HG03457 (cell line): ENCODE results near the gene HLCS.

Experiments
- ATAC-seq: cut with Tn5 transposase; IDR thresholded peaks from one replicate; pipeline ENCODE4 v1.9.1; 2021; ENCODE audit warnings: moderate number of reproducible peaks; ENCODE audit not compliant: unreplicated experiment

The HLCS gene

GRCh38 chr21:36750576-36750959 lies 215.9 kb downstream of the HLCS start:
- ATAC-seq, result no peak

- ATAC-seq, result no peak
These were observed 216.4 kb downstream of the HLCS start for GRCh38 chr21:36749935-36750575.

- no peak for ATAC-seq
These were observed 218.6 kb downstream of the HLCS start for GRCh38 chr21:36747815-36748383.

- no peak for ATAC-seq
These were observed 219.2 kb downstream of the HLCS start for GRCh38 chr21:36747041-36747814.

- ATAC-seq, result no peak
These were observed 221.0 kb downstream of the HLCS start for GRCh38 chr21:36745459-36745858.

- no peak for ATAC-seq
These were observed 221.8 kb downstream of the HLCS start for GRCh38 chr21:36744560-36745231.

- ATAC-seq, result no peak
These were observed 222.3 kb downstream of the HLCS start for GRCh38 chr21:36744190-36744559.

- ATAC-seq, result no peak
These were observed 223.0 kb downstream of the HLCS start for GRCh38 chr21:36743446-36743845.

- ATAC-seq, result no peak
These were observed 223.5 kb downstream of the HLCS start for GRCh38 chr21:36743008-36743407.

GRCh38 chr21:36741506-36741905 lies 225.0 kb downstream of the HLCS start:
- ATAC-seq, result no peak

GRCh38 chr21:36738489-36739126 lies 227.9 kb downstream of the HLCS start:
- ATAC-seq, result no peak

- ATAC-seq, result no peak
These were observed 230.6 kb downstream of the HLCS start for GRCh38 chr21:36735724-36736320.

- no peak for ATAC-seq
These were observed 231.3 kb downstream of the HLCS start for GRCh38 chr21:36735201-36735515.

GRCh38 chr21:36734367-36735200 lies 231.9 kb downstream of the HLCS start:
- ATAC-seq, result no peak

- ATAC-seq, result no peak
These were observed 232.6 kb downstream of the HLCS start for GRCh38 chr21:36733857-36734256.

GRCh38 chr21:36732761-36733160 lies 233.7 kb downstream of the HLCS start:
- no peak for ATAC-seq

GRCh38 chr21:36732217-36732616 lies 234.3 kb downstream of the HLCS start:
- no peak for ATAC-seq

GRCh38 chr21:36730291-36731281 lies 235.9 kb downstream of the HLCS start:
- ATAC-seq, result no peak
